A673 (cell line): ENCODE data around the gene CHRM5.

Experiments
- EZH2 ChIP-seq: fragments of 200-600 bp; sonication (generic); IDR thresholded peaks from 2 replicates; pipeline ENCODE4 v1.6.1; 2017; ENCODE audit warnings: borderline replicate concordance, low read depth, mild to moderate bottlenecking, mixed read lengths, antibody characterized with exemption, low read length; ENCODE audit not compliant: poor library complexity, severe bottlenecking
- TF ChIP-seq, protein P1 (sequence below): fragments of 300-800, 200-600 bp; sonication (generic); conservative IDR thresholded peaks from 2 replicates; pipeline ENCODE4 v1.5.1; 2017; ENCODE audit warnings: low read depth, mild to moderate bottlenecking, antibody characterized with exemption, low read length, moderate library complexity, mixed read lengths

DNA sequence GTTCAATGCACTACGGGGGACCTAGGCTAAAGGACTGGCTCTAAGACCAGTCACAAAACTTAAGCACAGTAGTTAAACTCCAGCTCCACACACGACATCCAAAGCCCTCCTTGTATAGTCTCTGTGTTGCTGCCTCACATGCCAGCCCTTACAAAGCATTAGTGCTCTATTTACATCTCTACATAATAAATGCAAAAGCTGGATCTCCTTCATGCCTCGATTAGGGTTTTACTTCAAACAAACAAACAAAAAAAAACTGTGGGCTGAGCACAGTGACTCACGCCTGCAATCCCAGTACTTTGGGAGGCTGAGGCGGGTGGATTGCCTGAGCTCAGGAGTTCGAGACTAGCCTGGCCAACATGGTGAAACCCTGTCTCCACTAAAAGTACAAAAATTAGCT lies 143.2 kb downstream of the CHRM5 start:
- TF ChIP-seq, protein P1, sequence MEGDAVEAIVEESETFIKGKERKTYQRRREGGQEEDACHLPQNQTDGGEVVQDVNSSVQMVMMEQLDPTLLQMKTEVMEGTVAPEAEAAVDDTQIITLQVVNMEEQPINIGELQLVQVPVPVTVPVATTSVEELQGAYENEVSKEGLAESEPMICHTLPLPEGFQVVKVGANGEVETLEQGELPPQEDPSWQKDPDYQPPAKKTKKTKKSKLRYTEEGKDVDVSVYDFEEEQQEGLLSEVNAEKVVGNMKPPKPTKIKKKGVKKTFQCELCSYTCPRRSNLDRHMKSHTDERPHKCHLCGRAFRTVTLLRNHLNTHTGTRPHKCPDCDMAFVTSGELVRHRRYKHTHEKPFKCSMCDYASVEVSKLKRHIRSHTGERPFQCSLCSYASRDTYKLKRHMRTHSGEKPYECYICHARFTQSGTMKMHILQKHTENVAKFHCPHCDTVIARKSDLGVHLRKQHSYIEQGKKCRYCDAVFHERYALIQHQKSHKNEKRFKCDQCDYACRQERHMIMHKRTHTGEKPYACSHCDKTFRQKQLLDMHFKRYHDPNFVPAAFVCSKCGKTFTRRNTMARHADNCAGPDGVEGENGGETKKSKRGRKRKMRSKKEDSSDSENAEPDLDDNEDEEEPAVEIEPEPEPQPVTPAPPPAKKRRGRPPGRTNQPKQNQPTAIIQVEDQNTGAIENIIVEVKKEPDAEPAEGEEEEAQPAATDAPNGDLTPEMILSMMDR: no peak
- no peak for TF ChIP-seq EZH2
